SK-N-SH (cell line): Measurements from ENCODE around the gene PCDHB3. TPM values are rescaled to one million over a fixed set of nuclear protein-coding genes. Genes with fewer than 3 reads are reported as not detected.

ENCODE experiments used
- CTCF ChIA-PET: fragments of 300-600, 350-600 bp; formaldehyde crosslinking; extraction: SDS; loops from one replicate; lab custom pipeline; 2021; lab: Yijun Ruan, JAX
- POLR2A ChIA-PET: fragments of 350-600 bp; sonication (Branson Sonifier 250); formaldehyde crosslinking; extraction: SDS; loops from one replicate; lab custom pipeline; 2020; ENCODE audit warnings: antibody characterized with exemption, inconsistent platforms; lab: Yijun Ruan, JAX
- DNase-seq: peaks from one replicate; pipeline ENCODE4 v3.0.0; 2012
- H2AFZ ChIP-seq: fragments of 200-600 bp; sonication (generic); 2 replicates; pipeline ENCODE4 v1.8.1; 2016; ENCODE audit warnings: antibody characterized with exemption, mild to moderate bottlenecking, low read depth
- H3F3A ChIP-seq: fragments of 200-600 bp; sonication (generic); replicated peaks from 2 replicates; pipeline ENCODE3; 2016; ENCODE audit warnings: antibody characterized with exemption, mild to moderate bottlenecking; ENCODE audit not compliant: insufficient read depth
- H3K27ac ChIP-seq, 2 experiments: fragments of 200-500 bp in 1 of 2; fragments of 200-600 bp in 1 of 2; sonication (Bioruptor generic) in 1 of 2; sonication (generic), shearing (Covaris generic) in 1 of 2; 2 replicates each; pipeline versions ENCODE4 v1.5.1 to v1.6.1; 2014 to 2016; ENCODE audit warnings: low read depth in 2 of 2, inconsistent platforms in 1 of 2, low read length in 1 of 2, mild to moderate bottlenecking in 1 of 2, mixed read lengths in 1 of 2
- H3K27me3 ChIP-seq: fragments of 200-600 bp; sonication (generic), shearing (Covaris generic); 2 replicates; pipeline ENCODE4 v1.6.1; 2016; ENCODE audit warnings: mixed run types; ENCODE audit not compliant: insufficient read depth
- H3K36me3 ChIP-seq, 2 experiments: fragments of 200-500 bp in 1 of 2; fragments of 200-600 bp in 1 of 2; sonication (Bioruptor generic) in 1 of 2; sonication (generic) in 1 of 2; replicated peaks in 1 of 2; 2 replicates each; pipeline versions ENCODE3 to v1.5.1; 2014 to 2016; ENCODE audit warnings: low read length in 1 of 2, mild to moderate bottlenecking in 1 of 2; ENCODE audit not compliant: insufficient read depth in 2 of 2, control insufficient read depth in 1 of 2
- H3K4me1 ChIP-seq, 2 experiments: fragments of 200-500 bp in 1 of 2; fragments of 200-600 bp in 1 of 2; sonication (Bioruptor generic) in 1 of 2; sonication (generic), shearing (Covaris generic) in 1 of 2; 2 replicates each; pipeline versions ENCODE4 v1.5.1 to v1.6.1; 2014 to 2016; ENCODE audit warnings: low read depth in 1 of 2, low read length in 1 of 2, mixed run types in 1 of 2; ENCODE audit not compliant: insufficient read depth in 2 of 2, control insufficient read depth in 1 of 2
- H3K4me2 ChIP-seq: fragments of 200-600 bp; sonication (generic), shearing (Covaris generic); 2 replicates; pipeline ENCODE4 v1.6.1; 2017; ENCODE audit warnings: mixed run types
- H3K4me3 ChIP-seq, 2 experiments: fragments of 200-500 bp in 1 of 2; fragments of 200-600 bp in 1 of 2; sonication (Bioruptor generic) in 1 of 2; sonication (generic), shearing (Covaris generic) in 1 of 2; 2 replicates each; pipeline versions ENCODE4 v1.5.1 to v1.8.1; 2014 to 2016; ENCODE audit warnings: low read depth in 2 of 2, inconsistent platforms in 1 of 2, low read length in 1 of 2, mild to moderate bottlenecking in 1 of 2, mixed read lengths in 1 of 2, moderate library complexity in 1 of 2
- H3K79me2 ChIP-seq: fragments of 200-600 bp; sonication (generic); 2 replicates; pipeline ENCODE4 v1.8.1; 2017; ENCODE audit warnings: mild to moderate bottlenecking; ENCODE audit not compliant: insufficient read depth
- H3K9ac ChIP-seq: fragments of 200-600 bp; sonication (generic); 2 replicates; pipeline ENCODE4 v1.6.1; 2017; ENCODE audit warnings: mixed run types
- H3K9me2 ChIP-seq: fragments of 200-600 bp; sonication (generic); 2 replicates; pipeline ENCODE4 v1.6.1; 2017; ENCODE audit warnings: mixed run types
- H3K9me3 ChIP-seq: fragments of 200-600 bp; sonication (generic); 2 replicates; pipeline ENCODE4 v1.6.1; 2017; ENCODE audit warnings: mixed run types, mild to moderate bottlenecking, moderate library complexity
- H4K20me1 ChIP-seq: fragments of 200-600 bp; sonication (generic); 2 replicates; pipeline ENCODE4 v1.6.1; 2017; ENCODE audit warnings: mild to moderate bottlenecking, mixed run types; ENCODE audit not compliant: insufficient read depth
- CHD2 ChIP-seq: fragments of 150-350 bp; IDR thresholded peaks from 2 replicates; pipeline ENCODE4 v1.6.1; 2018; ENCODE audit warnings: low read length; ENCODE audit not compliant: partially characterized antibody
- ELF1 ChIP-seq: IDR thresholded peaks from 2 replicates; pipeline ENCODE4 v1.4.0; 2012
- FOSL2 ChIP-seq: IDR thresholded peaks from 2 replicates; pipeline ENCODE4 v1.4.0; 2012; ENCODE audit warnings: low read depth, mild to moderate bottlenecking, moderate library complexity, borderline replicate concordance
- FOXJ3 ChIP-seq: sonication (generic); formaldehyde crosslinking; IDR thresholded peaks from 2 replicates; pipeline ENCODE4 v1.5.1; 2020; ENCODE audit warnings: mild to moderate bottlenecking, missing genetic modification reagents
- GATA2 ChIP-seq: sonication (generic); formaldehyde crosslinking; IDR thresholded peaks from 2 replicates; pipeline ENCODE4 v1.5.0; 2020; ENCODE audit warnings: mild to moderate bottlenecking, missing genetic modification reagents
- RAD21 ChIP-seq: IDR thresholded peaks from 2 replicates; pipeline ENCODE4 v1.6.1; 2012; ENCODE audit warnings: mild to moderate bottlenecking, low read length
- RFX5 ChIP-seq: IDR thresholded peaks from 2 replicates; pipeline ENCODE4 v1.6.1; 2012; ENCODE audit warnings: mild to moderate bottlenecking, improper control_type of control experiment, low read length
- RXRA ChIP-seq: IDR thresholded peaks from 2 replicates; pipeline ENCODE4 v1.4.0; 2012; ENCODE audit warnings: low read depth, mild to moderate bottlenecking, borderline replicate concordance
- SIN3A ChIP-seq: IDR thresholded peaks from 2 replicates; pipeline ENCODE4 v1.6.1; 2012; ENCODE audit warnings: low read depth, mild to moderate bottlenecking, low read length, moderate library complexity, borderline replicate concordance
- SMC3 ChIP-seq: IDR thresholded peaks from 2 replicates; pipeline ENCODE4 v1.6.1; 2012; ENCODE audit warnings: low read depth, low read length, improper control_type of control experiment
- TAF1 ChIP-seq: IDR thresholded peaks from 2 replicates; pipeline ENCODE4 v1.6.1; 2012; ENCODE audit warnings: low read depth, mild to moderate bottlenecking, low read length, moderate library complexity, borderline replicate concordance
- TCF12 ChIP-seq: IDR thresholded peaks from 2 replicates; pipeline ENCODE4 v1.4.0; 2012
- TEAD4 ChIP-seq: IDR thresholded peaks from 2 replicates; pipeline ENCODE4 v1.4.0; 2012; ENCODE audit warnings: mild to moderate bottlenecking, borderline replicate concordance; ENCODE audit not compliant: insufficient read depth
- YY1 ChIP-seq: IDR thresholded peaks from 2 replicates; pipeline ENCODE4 v1.4.0; 2012; ENCODE audit warnings: low read depth, mild to moderate bottlenecking
- WGBS: methylation state at CpG from one replicate; pipeline ENCODE4 v1.1.6; 2017; ENCODE audit warnings: low lambda C conversion rate; 5-methylcytosine and 5-hydroxymethylcytosine counted together
- polyA plus RNA-seq, 3 experiments: library from polyadenylated mRNA; depleted of rRNA; stranded (reverse); fragments of >200 nt; gene quantifications; 2 replicates each; pipeline ENCODE4 v1.2.3, GENCODE V29; 2012
- TF ChIP-seq, protein P1 (sequence below): fragments of 150-350 bp; IDR thresholded peaks from 2 replicates; pipeline ENCODE4 v1.6.1; 2016; ENCODE audit warnings: mild to moderate bottlenecking, low read depth, low read length
- TF ChIP-seq, protein P2 (sequence below): IDR thresholded peaks from 2 replicates; pipeline ENCODE4; 2012
- TF ChIP-seq, protein P3 (sequence below): fragments of 200-600 bp; sonication (generic); IDR thresholded peaks from 2 replicates; pipeline ENCODE4 v1.6.1; 2017; ENCODE audit warnings: antibody characterized with exemption, mild to moderate bottlenecking, moderate library complexity

PCDHB3 gene
- polyA plus RNA-seq, 1 of the 3 experiments (the other 2 are of a cell fraction), result 2.2 TPM

DNA sequence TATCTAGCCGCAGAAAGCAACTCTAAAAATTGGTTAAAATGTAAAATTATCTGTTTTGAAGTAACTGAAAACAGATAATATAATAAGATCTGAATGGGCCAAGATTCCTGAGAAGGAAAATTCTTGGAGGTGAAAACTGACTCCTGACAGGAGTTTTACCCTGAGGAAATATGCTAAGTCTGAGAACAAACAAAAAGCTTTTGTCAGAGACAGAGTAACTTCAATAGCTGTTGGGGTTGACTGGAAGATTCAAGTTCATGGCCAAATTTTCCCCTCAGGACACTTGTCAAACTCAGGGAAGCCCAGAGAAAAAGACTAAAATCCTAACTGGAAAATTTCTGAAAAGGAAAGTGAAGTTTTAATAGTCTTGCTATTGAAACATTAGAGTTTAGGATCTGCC is 27.0 kb downstream of the PCDHB3 start:
- TF ChIP-seq CHD2 (no peak), FOSL2 (no peak), FOXJ3 (no peak), YY1 (no peak), SMC3 (no peak), RFX5 (no peak), GATA2 (CRISPR knock-in tag) (no peak), RAD21 (no peak), TAF1 (no peak), TCF12 (no peak), ELF1 (no peak), SIN3A (no peak), TEAD4 (no peak), RXRA (no peak)
- TF ChIP-seq, protein P1, sequence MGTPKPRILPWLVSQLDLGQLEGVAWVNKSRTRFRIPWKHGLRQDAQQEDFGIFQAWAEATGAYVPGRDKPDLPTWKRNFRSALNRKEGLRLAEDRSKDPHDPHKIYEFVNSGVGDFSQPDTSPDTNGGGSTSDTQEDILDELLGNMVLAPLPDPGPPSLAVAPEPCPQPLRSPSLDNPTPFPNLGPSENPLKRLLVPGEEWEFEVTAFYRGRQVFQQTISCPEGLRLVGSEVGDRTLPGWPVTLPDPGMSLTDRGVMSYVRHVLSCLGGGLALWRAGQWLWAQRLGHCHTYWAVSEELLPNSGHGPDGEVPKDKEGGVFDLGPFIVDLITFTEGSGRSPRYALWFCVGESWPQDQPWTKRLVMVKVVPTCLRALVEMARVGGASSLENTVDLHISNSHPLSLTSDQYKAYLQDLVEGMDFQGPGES, result no peak
- TF ChIP-seq, protein P2, sequence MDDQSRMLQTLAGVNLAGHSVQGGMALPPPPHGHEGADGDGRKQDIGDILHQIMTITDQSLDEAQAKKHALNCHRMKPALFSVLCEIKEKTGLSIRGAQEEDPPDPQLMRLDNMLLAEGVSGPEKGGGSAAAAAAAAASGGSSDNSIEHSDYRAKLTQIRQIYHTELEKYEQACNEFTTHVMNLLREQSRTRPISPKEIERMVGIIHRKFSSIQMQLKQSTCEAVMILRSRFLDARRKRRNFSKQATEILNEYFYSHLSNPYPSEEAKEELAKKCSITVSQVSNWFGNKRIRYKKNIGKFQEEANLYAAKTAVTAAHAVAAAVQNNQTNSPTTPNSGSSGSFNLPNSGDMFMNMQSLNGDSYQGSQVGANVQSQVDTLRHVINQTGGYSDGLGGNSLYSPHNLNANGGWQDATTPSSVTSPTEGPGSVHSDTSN, result no peak
- Histone ChIP-seq H3F3A (no peaks in the 10 kb centered on the region), H4K20me1 (no peaks in the 10 kb centered on the region), H2AFZ (no peak overlapping the region), H3K9me2 (no peaks in the 10 kb centered on the region), H3K9me3 (no peaks in the 10 kb centered on the region; the same call in 1 of the 2 replicates), H3K27me3 (no peaks in the 10 kb centered on the region), H3K4me1 (peaks cover 0 to 2% of the 10 kb centered on the region in 2 experiments; a peak in 1 of 4 replicates), H3K4me2 (no peak overlapping the region), H3K9ac (no peak overlapping the region), H3K79me2 (no peaks in the 10 kb centered on the region), H3K36me3 (no peaks in the 10 kb centered on the region), H3K4me3 (no peak overlapping the region), H3K27ac (no peak overlapping the region)
- ChIA-PET CTCF (interaction anchor here (1.0 to 1.1 kb wide), 2 partner anchors 23 to 492 kb away, joined by 4 read pairs; partner anchors contain the start of genes DIAPH1 and PCDHB6), POLR2A (no interaction called here)
- 51% methylated on average over 1 of the region's 1 CpG for WGBS
- DNase-seq, result no peak

DNA sequence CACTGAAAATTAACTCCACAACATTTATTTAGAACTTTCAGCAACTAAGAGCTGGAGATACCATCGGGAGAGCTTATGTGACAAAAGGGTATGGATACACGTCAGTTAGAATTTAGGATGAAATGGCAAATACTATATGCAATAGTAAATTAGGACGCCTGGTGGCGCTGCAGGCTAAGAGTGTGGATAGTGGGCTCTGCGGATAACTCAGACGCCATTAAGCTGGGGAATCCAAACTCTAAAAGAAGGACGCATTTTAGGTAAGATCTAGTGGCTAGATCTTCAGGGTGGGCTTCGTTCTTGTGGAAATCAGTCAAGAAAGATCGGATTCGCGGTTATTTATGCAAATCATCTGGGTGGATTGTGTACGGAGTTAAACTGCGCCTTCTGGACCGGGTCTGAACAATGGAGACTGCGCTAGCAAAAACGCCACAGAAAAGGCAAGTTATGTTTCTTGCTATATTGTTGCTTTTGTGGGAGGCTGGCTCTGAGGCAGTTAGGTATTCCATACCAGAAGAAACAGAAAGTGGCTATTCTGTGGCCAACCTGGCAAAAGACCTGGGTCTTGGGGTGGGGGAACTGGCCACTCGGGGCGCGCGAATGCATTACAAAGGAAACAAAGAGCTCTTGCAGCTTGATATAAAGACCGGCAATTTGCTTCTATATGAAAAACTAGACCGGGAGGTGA is 34.9 kb downstream of the PCDHB3 start, which contains the start of gene PCDHB5:
Gene PCDHB5 (plus strand): TSS at position 177 of the 688 bp plus-strand sequence. CDS start 229 bp downstream, at position 406.
- CTCF ChIA-PET, result interaction anchor here (1.1 to 1.6 kb wide), 2 partner anchors 15 to 42 kb away, joined by 4 to 5 read pairs; partner anchors contain the start of gene PCDHB6

More for the DNA sequence above, 34.9 kb downstream of the PCDHB3 start, which contains the start of gene PCDHB5:
- POLR2A ChIA-PET, result no interaction called here
- Histone ChIP-seq H3K27me3 (no peaks in the 10 kb centered on the region), H3F3A (no peaks in the 10 kb centered on the region), H3K9me3 (0 out of 2 replicates have a peak, but pooled peaks cover 3% of the 10 kb centered on the region), H3K9me2 (no peaks in the 10 kb centered on the region), H3K9ac (no peak within 1 kb of the TSS), H3K36me3 (no peaks in the 10 kb centered on the region), H3K4me2 (no peak within 1 kb of the TSS), H3K27ac (no peak within 1 kb of the TSS), H4K20me1 (no peaks in the 10 kb centered on the region), H3K4me1 (no peaks in the 10 kb centered on the region), H3K79me2 (no peaks in the 10 kb centered on the region), H3K4me3 (no peak within 1 kb of the TSS; a peak in 2 of 4 replicates), H2AFZ (no peak within 1 kb of the TSS)
- TF ChIP-seq GATA2 (CRISPR knock-in tag) (no peak), TEAD4 (no peak)
- TF ChIP-seq, protein P3, sequence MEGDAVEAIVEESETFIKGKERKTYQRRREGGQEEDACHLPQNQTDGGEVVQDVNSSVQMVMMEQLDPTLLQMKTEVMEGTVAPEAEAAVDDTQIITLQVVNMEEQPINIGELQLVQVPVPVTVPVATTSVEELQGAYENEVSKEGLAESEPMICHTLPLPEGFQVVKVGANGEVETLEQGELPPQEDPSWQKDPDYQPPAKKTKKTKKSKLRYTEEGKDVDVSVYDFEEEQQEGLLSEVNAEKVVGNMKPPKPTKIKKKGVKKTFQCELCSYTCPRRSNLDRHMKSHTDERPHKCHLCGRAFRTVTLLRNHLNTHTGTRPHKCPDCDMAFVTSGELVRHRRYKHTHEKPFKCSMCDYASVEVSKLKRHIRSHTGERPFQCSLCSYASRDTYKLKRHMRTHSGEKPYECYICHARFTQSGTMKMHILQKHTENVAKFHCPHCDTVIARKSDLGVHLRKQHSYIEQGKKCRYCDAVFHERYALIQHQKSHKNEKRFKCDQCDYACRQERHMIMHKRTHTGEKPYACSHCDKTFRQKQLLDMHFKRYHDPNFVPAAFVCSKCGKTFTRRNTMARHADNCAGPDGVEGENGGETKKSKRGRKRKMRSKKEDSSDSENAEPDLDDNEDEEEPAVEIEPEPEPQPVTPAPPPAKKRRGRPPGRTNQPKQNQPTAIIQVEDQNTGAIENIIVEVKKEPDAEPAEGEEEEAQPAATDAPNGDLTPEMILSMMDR, result peak; percentile 36
- 50% methylated on average over 22 of the region's 22 CpGs for WGBS
- DNase-seq, result no peak
